HCT116 (cell line): ENCODE results near the gene TCF7L1. TPM values are rescaled to one million over a fixed set of nuclear protein-coding genes. Genes with fewer than 3 reads are reported as not detected.

Source experiments
- ATAC-seq: fragments of 200-7000 bp; cut with Tn5 transposase; 2 replicates; pipeline ENCODE4 v1.9.1; 2020; ENCODE audit warnings: mild to moderate bottlenecking, moderate library complexity
- BruUV-seq: library from RNA; stranded (reverse); fragments of 400-500 nt; replicated peaks from 2 replicates; lab custom pipeline; 2021; lab: Mats Ljungman, UMichigan
- CTCF ChIA-PET: fragments of 300-600 bp; sonication (Branson Sonifier 250); formaldehyde crosslinking; loops from one replicate; lab custom pipeline; 2021; ENCODE audit warnings: antibody characterized with exemption; lab: Charles Lee
- POLR2A ChIA-PET: fragments of 300-600, 350-600 bp; sonication (Branson Sonifier 250); formaldehyde crosslinking; loops from one replicate; lab custom pipeline; 2021; ENCODE audit warnings: antibody characterized with exemption; lab: Charles Lee
- RAD21 ChIA-PET, 2 experiments: fragments of 300-600 bp; sonication (Branson Sonifier 250); formaldehyde crosslinking; loops; one replicate each; lab custom pipeline; 2023; ENCODE audit warnings: low total read pairs in 2 of 2; ENCODE audit not compliant: uncharacterized antibody in 2 of 2, unreplicated experiment in 2 of 2, low non-redundant PET in 1 of 2; lab: Charles Lee
- DNase-seq: peaks from one replicate; pipeline ENCODE4 v3.0.0-alpha.2; 2010; ENCODE audit warnings: low read depth, low spot score
- H2AFZ ChIP-seq: fragments of 200-600 bp; shearing (Covaris generic), sonication (generic); 2 replicates; pipeline ENCODE4 v1.6.1; 2017; ENCODE audit warnings: low read depth, mixed run types, mixed read lengths, antibody characterized with exemption, low read length; ENCODE audit not compliant: poor library complexity, severe bottlenecking
- H3K27ac ChIP-seq: 2 replicates; pipeline ENCODE4 v1.5.1; 2012; ENCODE audit warnings: low read depth, low read length
- H3K27me3 ChIP-seq: fragments of 200-600 bp; sonication (generic); 2 replicates; pipeline ENCODE4 v1.6.1; 2016; ENCODE audit warnings: mixed run types, low read length, mixed read lengths; ENCODE audit not compliant: insufficient read depth
- H3K36me3 ChIP-seq, 2 experiments: fragments of 200-500 bp in 1 of 2; fragments of 200-600 bp in 1 of 2; sonication (Bioruptor generic) in 1 of 2; sonication (generic) in 1 of 2; 2 replicates each; pipeline versions ENCODE4 v1.5.1 to v1.6.1; 2014 to 2016; ENCODE audit warnings: low read length in 2 of 2, inconsistent platforms in 1 of 2, mixed read lengths in 1 of 2, mixed run types in 1 of 2; ENCODE audit not compliant: insufficient read depth in 2 of 2, control insufficient read depth in 1 of 2
- H3K4me1 ChIP-seq, 2 experiments: fragments of 200-600 bp in 1 of 2; sonication (generic) in 1 of 2; 2 replicates each; pipeline versions ENCODE4 v1.5.1 to v1.6.1; 2012 to 2017; ENCODE audit warnings: low read length in 2 of 2, inconsistent platforms in 1 of 2, mild to moderate bottlenecking in 1 of 2, mixed read lengths in 1 of 2, mixed run types in 1 of 2, moderate library complexity in 1 of 2; ENCODE audit not compliant: insufficient read depth in 2 of 2, control insufficient read depth in 1 of 2
- H3K4me2 ChIP-seq: fragments of 200-600 bp; sonication (generic); 2 replicates; pipeline ENCODE4 v1.6.1; 2017; ENCODE audit warnings: mixed run types, low read length, mixed read lengths
- H3K4me3 ChIP-seq, 2 experiments: fragments of 200-600 bp in 1 of 2; sonication (generic) in 1 of 2; replicated peaks in 1 of 2; 2 replicates each; pipeline ENCODE4 v1.5.1; 2011 to 2016; ENCODE audit warnings: low read length in 2 of 2, control low read depth in 1 of 2, low read depth in 1 of 2, mild to moderate bottlenecking in 1 of 2, mixed read lengths in 1 of 2, mixed run types in 1 of 2
- H3K79me2 ChIP-seq: fragments of 200-600 bp; sonication (generic); 2 replicates; pipeline ENCODE4 v1.6.1; 2017; ENCODE audit warnings: mild to moderate bottlenecking, mixed run types, low read length, moderate library complexity, mixed read lengths; ENCODE audit not compliant: insufficient read depth
- H3K9ac ChIP-seq: fragments of 200-600 bp; sonication (generic); 2 replicates; pipeline ENCODE4 v1.6.1; 2016; ENCODE audit warnings: low read length, mixed read lengths
- H3K9me2 ChIP-seq: fragments of 200-600 bp; sonication (generic), shearing (Covaris generic); 2 replicates; pipeline ENCODE4 v1.6.1; 2017; ENCODE audit warnings: mixed run types, mild to moderate bottlenecking, moderate library complexity; ENCODE audit not compliant: insufficient read depth
- H3K9me3 ChIP-seq, 2 experiments: fragments of 200-500 bp in 1 of 2; fragments of 200-600 bp in 1 of 2; sonication (Bioruptor generic) in 1 of 2; sonication (generic) in 1 of 2; 2 replicates each; pipeline ENCODE4 v1.6.1; 2014 to 2017; ENCODE audit warnings: low read length in 2 of 2, mixed read lengths in 2 of 2, inconsistent platforms in 1 of 2, low read depth in 1 of 2, mild to moderate bottlenecking in 1 of 2, mixed run types in 1 of 2, moderate library complexity in 1 of 2; ENCODE audit not compliant: control insufficient read depth in 1 of 2, insufficient read depth in 1 of 2
- H4K20me1 ChIP-seq: fragments of 200-600 bp; sonication (generic), shearing (Covaris generic); 2 replicates; pipeline ENCODE4 v1.6.1; 2017; ENCODE audit warnings: mixed run types, mild to moderate bottlenecking, moderate library complexity; ENCODE audit not compliant: insufficient read depth
- CEBPB ChIP-seq: IDR thresholded peaks from 2 replicates; pipeline ENCODE4 v1.6.1; 2012; ENCODE audit warnings: low read depth
- ELF1 ChIP-seq: IDR thresholded peaks from 2 replicates; pipeline ENCODE4 v1.6.1; 2012; ENCODE audit warnings: low read depth, borderline replicate concordance
- EZH2 ChIP-seq: fragments of 200-600 bp; sonication (generic); IDR thresholded peaks from 2 replicates; pipeline ENCODE4 v1.6.1; 2017; ENCODE audit warnings: antibody characterized with exemption, mixed run types
- FOSL1 ChIP-seq: IDR thresholded peaks from 2 replicates; pipeline ENCODE4 v1.6.1; 2012; ENCODE audit warnings: low read depth
- JUND ChIP-seq: IDR thresholded peaks from 2 replicates; pipeline ENCODE4 v1.6.1; 2012
- RAD21 ChIP-seq: IDR thresholded peaks from 2 replicates; pipeline ENCODE4 v1.6.1; 2012; ENCODE audit warnings: low read depth, mild to moderate bottlenecking
- SP1 ChIP-seq: IDR thresholded peaks from 2 replicates; pipeline ENCODE4 v1.6.1; 2012; ENCODE audit warnings: low read depth
- SRF ChIP-seq: IDR thresholded peaks from 2 replicates; pipeline ENCODE4 v1.6.1; 2012; ENCODE audit warnings: low read depth
- YY1 ChIP-seq: IDR thresholded peaks from 2 replicates; pipeline ENCODE4 v1.6.1; 2011; ENCODE audit warnings: low read length, low read depth, moderate library complexity, mild to moderate bottlenecking; ENCODE audit not compliant: insufficient replicate concordance; ENCODE audit errors: extremely low read depth
- ZFX ChIP-seq: fragments of 450-650 bp; IDR thresholded peaks from 2 replicates; pipeline ENCODE4 v1.6.1; 2017
- ZNF274 ChIP-seq: fragments of 200-500 bp; sonication (Bioruptor generic); IDR thresholded peaks from 2 replicates; pipeline ENCODE4 v1.6.1; 2014; ENCODE audit warnings: mild to moderate bottlenecking, low read depth, low read length, inconsistent platforms
- intact Hi-C: fragments of 100-400 bp; cut with micrococcal nuclease; formaldehyde crosslinking; loops from 2 replicates; pipeline ENCODE4 v1.10.0; 2022
- total RNA-seq: library from RNA; stranded (reverse); gene quantifications from one replicate; pipeline ENCODE4 v1.2.1, GENCODE V29; 2021; ENCODE audit not compliant: unreplicated experiment
- TF ChIP-seq, protein P1 (sequence below), 3 experiments: fragments of 200-600 bp in 1 of 3; sonication (generic) in 1 of 3; IDR thresholded peaks in 2 of 3; conservative IDR thresholded peaks in 1 of 3; 2 replicates each; pipeline ENCODE4 v1.5.1; 2012 to 2017; ENCODE audit warnings: low read depth in 2 of 3, low read length in 2 of 3, antibody characterized with exemption in 1 of 3, borderline replicate concordance in 1 of 3, control low read depth in 1 of 3, mild to moderate bottlenecking in 1 of 3, mixed read lengths in 1 of 3, mixed run types in 1 of 3, moderate library complexity in 1 of 3; ENCODE audit not compliant: insufficient read depth in 1 of 3

The TCF7L1 gene
- total RNA-seq, 1 experiment from 2014 or later, result 10.3 TPM

DNA sequence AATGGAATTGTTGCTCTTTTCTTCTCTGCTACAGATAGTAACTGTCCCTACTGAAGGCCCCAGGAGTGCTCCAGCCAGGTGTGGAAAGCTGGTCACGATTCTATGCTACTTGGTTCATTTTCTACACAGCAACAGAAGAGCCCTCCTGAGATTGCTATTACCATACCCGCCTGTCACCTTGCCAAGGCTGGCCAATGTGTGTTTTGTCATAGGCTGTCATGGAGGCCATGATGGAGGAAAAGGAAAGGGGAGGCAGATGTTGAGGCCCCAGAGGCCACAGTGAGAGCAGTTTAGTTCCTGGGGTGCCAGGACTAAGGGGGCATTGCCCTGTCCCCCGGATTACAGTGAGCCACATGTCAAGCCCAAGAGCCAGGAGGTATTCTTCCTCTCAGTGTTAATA, 222.3 kb downstream of the TCF7L1 start:
- Histone ChIP-seq H3K4me1 (peaks cover 9 to 14% of the 10 kb centered on the region in 2 experiments; a peak in 3 of 4 replicates), H3K36me3 (peaks cover 5 to 18% of the 10 kb centered on the region in 2 experiments; a peak in 3 of 4 replicates), H3K27ac (0 out of 2 replicates have a peak overlapping the region, but pooled peaks have one; percentile 45), H2AFZ (no peak overlapping the region), H4K20me1 (no peaks in the 10 kb centered on the region), H3K4me3 (peak overlapping the region; percentile 86 to 95), H3K79me2 (peaks cover 31% of the 10 kb centered on the region), H3K9ac (peak overlapping the region; percentile 83), H3K4me2 (peak overlapping the region; percentile 95), H3K27me3 (no peaks in the 10 kb centered on the region), H3K9me2 (no peaks in the 10 kb centered on the region), H3K9me3 (no peaks in the 10 kb centered on the region)
- ATAC-seq (no peak), DNase-seq (no peak)
- BruUV-seq, result no TSS peak
- ChIA-PET RAD21 (no interaction called here), POLR2A (interaction anchor here (1.6 to 1.7 kb wide), 2 partner anchors 10 to 184 kb away, joined by 9 to 14 read pairs; partner anchors contain the start of gene MAT2A), CTCF (no interaction called here)
- TF ChIP-seq RAD21 (no peak), EZH2 (no peak), CEBPB (no peak), ZFX (no peak)
- intact Hi-C loops, result no loop called here

DNA sequence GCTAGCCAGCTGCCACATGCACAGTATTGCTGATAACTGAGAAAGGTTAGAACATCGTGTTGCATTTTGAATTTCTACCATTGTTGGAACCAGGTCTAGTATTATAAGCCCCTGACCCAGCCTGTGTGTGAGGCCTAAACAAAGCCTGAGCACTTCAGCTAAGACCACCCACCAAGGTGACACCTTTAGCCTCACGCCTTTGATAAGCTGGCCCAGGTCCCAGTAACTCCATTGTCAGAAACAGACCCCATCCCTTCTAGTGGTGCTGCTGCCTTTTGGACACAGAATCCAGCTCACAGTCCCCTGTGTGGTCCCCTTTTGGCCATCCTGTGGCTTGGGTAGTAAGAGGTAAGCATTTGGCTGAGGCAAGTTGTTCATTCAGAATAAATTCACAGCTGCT, 223.0 kb downstream of the TCF7L1 start:
- H2AFZ ChIP-seq, result no peak overlapping the region
- TF ChIP-seq ZFX (no peak; the same call in 1 of the 2 replicates), CEBPB (no peak), SRF (no peak), YY1 (no peak), JUND (no peak), RAD21 (no peak), ELF1 (no peak), SP1 (no peak), FOSL1 (no peak), ZNF274 (no peak)
- TF ChIP-seq, protein P1, sequence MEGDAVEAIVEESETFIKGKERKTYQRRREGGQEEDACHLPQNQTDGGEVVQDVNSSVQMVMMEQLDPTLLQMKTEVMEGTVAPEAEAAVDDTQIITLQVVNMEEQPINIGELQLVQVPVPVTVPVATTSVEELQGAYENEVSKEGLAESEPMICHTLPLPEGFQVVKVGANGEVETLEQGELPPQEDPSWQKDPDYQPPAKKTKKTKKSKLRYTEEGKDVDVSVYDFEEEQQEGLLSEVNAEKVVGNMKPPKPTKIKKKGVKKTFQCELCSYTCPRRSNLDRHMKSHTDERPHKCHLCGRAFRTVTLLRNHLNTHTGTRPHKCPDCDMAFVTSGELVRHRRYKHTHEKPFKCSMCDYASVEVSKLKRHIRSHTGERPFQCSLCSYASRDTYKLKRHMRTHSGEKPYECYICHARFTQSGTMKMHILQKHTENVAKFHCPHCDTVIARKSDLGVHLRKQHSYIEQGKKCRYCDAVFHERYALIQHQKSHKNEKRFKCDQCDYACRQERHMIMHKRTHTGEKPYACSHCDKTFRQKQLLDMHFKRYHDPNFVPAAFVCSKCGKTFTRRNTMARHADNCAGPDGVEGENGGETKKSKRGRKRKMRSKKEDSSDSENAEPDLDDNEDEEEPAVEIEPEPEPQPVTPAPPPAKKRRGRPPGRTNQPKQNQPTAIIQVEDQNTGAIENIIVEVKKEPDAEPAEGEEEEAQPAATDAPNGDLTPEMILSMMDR (IDR thresholded peaks at IDR 0.05 in 2 of 3, conservative IDR thresholded peaks at IDR 0.05 in 1 of 3; ENCODE audit: borderline replicate concordance in 1 of 3, insufficient read depth in 1 of 3, low read depth in 2 of 3, low read length in 2 of 3), result no peak
- CTCF ChIA-PET, result interaction anchor here (1.2 kb wide), 1 partner anchor 14 kb away, joined by 3 read pairs; no protein-coding TSS in a partner anchor
- H3K9me3 ChIP-seq, result no peaks in the 10 kb centered on the region
- H3K9me2 ChIP-seq, result no peaks in the 10 kb centered on the region
- no peak overlapping the region for H3K9ac ChIP-seq
- no peak overlapping the region for H3K27ac ChIP-seq
- POLR2A ChIA-PET, result no interaction called here
- H3K36me3 ChIP-seq, result peaks cover 2 to 12% of the 10 kb centered on the region in 2 experiments; a peak in 2 of 4 replicates
- BruUV-seq, result no TSS peak
- no peak overlapping the region for H3K4me2 ChIP-seq
- RAD21 ChIA-PET, result no interaction called here
- ATAC-seq (no peak), DNase-seq (no peak)
- no peaks in the 10 kb centered on the region for H3K27me3 ChIP-seq
- peaks cover 31% of the 10 kb centered on the region for H3K79me2 ChIP-seq
- intact Hi-C loops, result no loop called here
- H4K20me1 ChIP-seq, result no peaks in the 10 kb centered on the region
- H3K4me3 ChIP-seq, result no peak overlapping the region
- peaks cover 9 to 14% of the 10 kb centered on the region in 2 experiments; a peak in 3 of 4 replicates for H3K4me1 ChIP-seq
